B cell (primary cell): Measurements from ENCODE around the gene MAP3K2. TPM values are rescaled to one million over a fixed set of nuclear protein-coding genes. Genes with fewer than 3 reads are reported as not detected.

Experiments
- ATAC-seq: fragments of 200-7000 bp; cut with Tn5 transposase; one replicate; pipeline ENCODE4 v1.10.0; 2021; ENCODE audit warnings: low read depth, mild to moderate bottlenecking, moderate number of reproducible peaks, moderate library complexity
- CTCF ChIA-PET: fragments of 350-600 bp; sonication (Branson Sonifier 250); formaldehyde crosslinking; loops from one replicate; lab custom pipeline; 2021; ENCODE audit warnings: antibody characterized with exemption, inconsistent platforms; lab: Charles Lee
- POLR2A ChIA-PET: fragments of 350-600 bp; sonication (Branson Sonifier 250); formaldehyde crosslinking; loops from one replicate; lab custom pipeline; 2021; ENCODE audit warnings: antibody characterized with exemption; lab: Charles Lee
- DNase-seq: peaks from one replicate; pipeline ENCODE4 v3.0.0; 2013
- H2AFZ ChIP-seq: 2 replicates; pipeline ENCODE4 v1.6.1; 2012; ENCODE audit warnings: mild to moderate bottlenecking, low read depth, low read length; ENCODE audit not compliant: insufficient read depth, poor library complexity, severe bottlenecking
- H3K27ac ChIP-seq, 2 donors: 1 replicate in 1 of 2; 2 replicates in 1 of 2; pipeline ENCODE4 v1.5.1; 2012 to 2013; ENCODE audit warnings: low read length in 2 of 2, mild to moderate bottlenecking in 2 of 2, moderate library complexity in 1 of 2
- H3K27me3 ChIP-seq, 4 experiments: fragments of 200-600 bp in 1 of 4; sonication (generic) in 1 of 4; replicated peaks in 1 of 4; 1 replicate in 2 of 4; 2 replicates in 2 of 4; pipeline versions ENCODE4 v1.6.1 to v1.7.0; 2013 to 2016; ENCODE audit warnings: low read length in 3 of 4, mild to moderate bottlenecking in 2 of 4, mixed read lengths in 1 of 4, moderate library complexity in 1 of 4; ENCODE audit not compliant: insufficient read depth in 4 of 4, control insufficient read depth in 3 of 4; ENCODE audit errors: control extremely low read depth in 1 of 4
- H3K36me3 ChIP-seq, 2 experiments: replicated peaks in 1 of 2; 1 replicate in 1 of 2; 2 replicates in 1 of 2; pipeline versions ENCODE4 v1.6.1 to v1.7.1; 2013; ENCODE audit warnings: low read length in 1 of 2; ENCODE audit not compliant: insufficient read depth in 2 of 2, control insufficient read depth in 1 of 2; ENCODE audit errors: control extremely low read depth in 1 of 2, extremely low read depth in 1 of 2
- H3K4me1 ChIP-seq, 2 donors: fragments of 200-600 bp in 1 of 2; sonication (generic) in 1 of 2; 1 replicate in 1 of 2; 2 replicates in 1 of 2; pipeline versions ENCODE4 v1.5.1 to v1.6.1; 2013 to 2017; ENCODE audit warnings: low read length in 2 of 2; ENCODE audit not compliant: control insufficient read depth in 2 of 2, insufficient read depth in 2 of 2
- H3K4me2 ChIP-seq: replicated peaks from 2 replicates; pipeline ENCODE3; 2012; ENCODE audit warnings: mild to moderate bottlenecking, low read depth, low read length; ENCODE audit not compliant: poor library complexity, severe bottlenecking
- H3K4me3 ChIP-seq, 5 experiments: fragments of 200-600 bp in 1 of 5; sonication (generic) in 1 of 5; 1 replicate in 3 of 5; 2 replicates in 2 of 5; pipeline versions ENCODE4 v1.5.1 to v1.7.0; 2011 to 2016; ENCODE audit warnings: low read length in 4 of 5, mild to moderate bottlenecking in 4 of 5, low read depth in 2 of 5, control low read depth in 1 of 5, moderate library complexity in 1 of 5; ENCODE audit not compliant: insufficient read depth in 1 of 5; ENCODE audit errors: control extremely low read depth in 1 of 5, extremely low read depth in 1 of 5
- H3K79me2 ChIP-seq: fragments of 200-600 bp; sonication (generic); one replicate; pipeline ENCODE4 v1.6.0; 2016; ENCODE audit warnings: low read length; ENCODE audit not compliant: control insufficient read depth, insufficient read depth
- H3K9ac ChIP-seq: fragments of 200-600 bp; sonication (generic); 2 replicates; pipeline ENCODE4 v1.6.1; 2017; ENCODE audit warnings: mild to moderate bottlenecking, low read length, moderate library complexity
- H3K9me3 ChIP-seq, 3 donors: one replicate each; pipeline versions ENCODE4 v1.6.1 to v1.7.1; 2013; ENCODE audit warnings: low read length in 2 of 3; ENCODE audit not compliant: control insufficient read depth in 2 of 3, insufficient read depth in 1 of 3; ENCODE audit errors: control extremely low read depth in 1 of 3
- H4K20me1 ChIP-seq: 2 replicates; pipeline ENCODE4 v1.6.0; 2012; ENCODE audit warnings: mild to moderate bottlenecking, low read length; ENCODE audit not compliant: insufficient read depth, control insufficient read depth, poor library complexity, severe bottlenecking
- H3K27ac Mint-ChIP-seq: one replicate; pipeline ENCODE4 v1.8.0; 2021; ENCODE audit warnings: mixed read lengths
- H3K27me3 Mint-ChIP-seq: one replicate; pipeline ENCODE4 v1.8.0; 2021; ENCODE audit warnings: mixed read lengths
- H3K4me1 Mint-ChIP-seq: one replicate; pipeline ENCODE4 v1.8.0; 2021; ENCODE audit warnings: mixed read lengths
- H3K4me3 Mint-ChIP-seq: one replicate; pipeline ENCODE4 v1.8.0; 2021; ENCODE audit warnings: mixed read lengths
- H3K9me3 Mint-ChIP-seq: one replicate; pipeline ENCODE4 v1.8.0; 2022; ENCODE audit warnings: mixed read lengths; ENCODE audit not compliant: insufficient read depth
- EZH2 ChIP-seq: IDR thresholded peaks from 2 replicates; pipeline ENCODE4 v1.6.1; 2012; ENCODE audit warnings: borderline replicate concordance, low read depth, mild to moderate bottlenecking, moderate library complexity, low read length; ENCODE audit not compliant: insufficient read depth, poor library complexity, severe bottlenecking
- WGBS: methylation state at CpG from one replicate; pipeline ENCODE4 v1.1.5; 2013; ENCODE audit warnings: missing lambda C conversion rate; ENCODE audit not compliant: insufficient coverage; 5-methylcytosine and 5-hydroxymethylcytosine counted together
- intact Hi-C: fragments of 100-400 bp; cut with micrococcal nuclease; formaldehyde crosslinking; loops from one replicate; pipeline ENCODE4 v1.10.0; 2022
- polyA plus RNA-seq: library from polyadenylated mRNA; depleted of rRNA; stranded (reverse); fragments of >200 nt; gene quantifications from 2 replicates; pipeline ENCODE4 v1.2.3, GENCODE V29; 2012
- total RNA-seq, 2 donors: library from RNA; stranded (reverse); fragments of 120-200 nt in 1 of 2; gene quantifications; 1 replicate in 1 of 2; 2 replicates in 1 of 2; pipeline versions ENCODE4 v1.2.3 to v1.2.4, GENCODE V29; 2013 to 2022
- TF ChIP-seq, protein P1 (sequence below): fragments of 200-600 bp; IDR thresholded peaks from one replicate; pipeline ENCODE4 v1.8.0; 2022; ENCODE audit warnings: antibody characterized with exemption, mild to moderate bottlenecking

The MAP3K2 gene
- total and polyA plus RNA-seq, 2 donors (not counting 1 experiment from before 2014, with no cell fraction given): 9.9 to 118 TPM

DNA sequence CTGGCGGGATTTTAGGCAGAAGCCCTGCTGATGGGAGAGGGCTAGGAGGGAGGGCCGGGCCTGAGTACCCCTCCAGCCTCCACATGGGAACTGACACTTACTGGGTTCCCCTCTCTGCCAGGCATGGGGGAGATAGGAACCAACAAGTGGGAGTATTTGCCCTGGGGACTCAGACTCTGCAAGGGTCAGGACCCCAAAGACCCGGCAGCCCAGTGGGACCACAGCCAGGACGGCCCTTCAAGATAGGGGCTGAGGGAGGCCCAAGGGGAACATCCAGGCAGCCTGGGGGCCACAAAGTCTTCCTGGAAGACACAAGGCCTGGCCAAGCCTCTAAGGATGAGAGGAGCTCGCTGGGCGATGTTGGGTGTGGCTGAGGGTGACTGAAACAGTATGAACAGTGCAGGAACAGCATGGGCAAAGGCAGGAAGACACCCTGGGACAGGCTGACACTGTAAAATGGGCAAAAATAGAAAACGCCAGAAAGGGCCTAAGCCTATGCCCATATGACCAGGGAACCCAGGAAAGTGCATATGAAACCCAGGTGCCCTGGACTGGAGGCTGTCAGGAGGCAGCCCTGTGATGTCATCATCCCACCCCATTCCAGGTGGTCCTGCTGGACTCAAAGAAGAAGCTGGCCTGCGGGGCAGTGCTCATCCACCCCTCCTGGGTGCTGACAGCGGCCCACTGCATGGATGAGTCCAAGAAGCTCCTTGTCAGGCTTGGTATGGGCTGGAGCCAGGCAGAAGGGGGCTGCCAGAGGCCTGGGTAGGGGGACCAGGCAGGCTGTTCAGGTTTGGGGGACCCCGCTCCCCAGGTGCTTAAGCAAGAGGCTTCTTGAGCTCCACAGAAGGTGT, 39.0 kb upstream of the MAP3K2 start:
- Histone ChIP-seq H3K27me3 (peaks cover 0 to 15% (median 6%) of the 10 kb centered on the region in 4 experiments), H3K9ac (no peak overlapping the region), H3K27ac (no peak overlapping the region), H3K79me2 (peaks cover 3% of the 10 kb centered on the region), H3K9me3 (no peaks in the 10 kb centered on the region), H3K4me1 (peaks cover 15 to 16% of the 10 kb centered on the region in 2 donors), H4K20me1 (peaks cover 11% of the 10 kb centered on the region), H3K36me3 (no peaks in the 10 kb centered on the region), H3K4me3 (no peak overlapping the region), H2AFZ (no peak overlapping the region), H3K4me2 (no peak overlapping the region)
- POLR2A ChIA-PET: no interaction called here
- DNase-seq: no peak
- no peaks in the 10 kb centered on the region for H3K9me3 Mint-ChIP-seq
- CTCF ChIA-PET: no interaction called here
- H3K4me3 Mint-ChIP-seq: no peak overlapping the region
- intact Hi-C loops: no loop called here
- WGBS: 95% methylated on average over 10 of the region's 10 CpGs
- no peak for ATAC-seq
- TF ChIP-seq, protein P1, sequence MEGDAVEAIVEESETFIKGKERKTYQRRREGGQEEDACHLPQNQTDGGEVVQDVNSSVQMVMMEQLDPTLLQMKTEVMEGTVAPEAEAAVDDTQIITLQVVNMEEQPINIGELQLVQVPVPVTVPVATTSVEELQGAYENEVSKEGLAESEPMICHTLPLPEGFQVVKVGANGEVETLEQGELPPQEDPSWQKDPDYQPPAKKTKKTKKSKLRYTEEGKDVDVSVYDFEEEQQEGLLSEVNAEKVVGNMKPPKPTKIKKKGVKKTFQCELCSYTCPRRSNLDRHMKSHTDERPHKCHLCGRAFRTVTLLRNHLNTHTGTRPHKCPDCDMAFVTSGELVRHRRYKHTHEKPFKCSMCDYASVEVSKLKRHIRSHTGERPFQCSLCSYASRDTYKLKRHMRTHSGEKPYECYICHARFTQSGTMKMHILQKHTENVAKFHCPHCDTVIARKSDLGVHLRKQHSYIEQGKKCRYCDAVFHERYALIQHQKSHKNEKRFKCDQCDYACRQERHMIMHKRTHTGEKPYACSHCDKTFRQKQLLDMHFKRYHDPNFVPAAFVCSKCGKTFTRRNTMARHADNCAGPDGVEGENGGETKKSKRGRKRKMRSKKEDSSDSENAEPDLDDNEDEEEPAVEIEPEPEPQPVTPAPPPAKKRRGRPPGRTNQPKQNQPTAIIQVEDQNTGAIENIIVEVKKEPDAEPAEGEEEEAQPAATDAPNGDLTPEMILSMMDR: no peak
- TF ChIP-seq EZH2: no peak
- no peaks in the 10 kb centered on the region for H3K27me3 Mint-ChIP-seq
- peaks cover 15% of the 10 kb centered on the region for H3K4me1 Mint-ChIP-seq
- no peak overlapping the region for H3K27ac Mint-ChIP-seq
